Stimulated activated CD8-positive, alpha-beta memory T cell treated with anti-CD3 and anti-CD28 coated beads, Interleukin-4, amount 100 ng/mL, for 24 hours (primary cell): ENCODE results near the gene DNAJB9.

Source experiments
- DNase-seq: peaks from one replicate; pipeline ENCODE4 v3.0.0-alpha.2; 2020; ENCODE audit warnings: low read depth

Gene DNAJB9

GRCh38 chr7:108605559-108606201, 36.0 kb downstream of the DNAJB9 start:
- DNase-seq, result no peak

- no peak for DNase-seq
Observed at GRCh38 chr7:108609643-108610042, 40.0 kb downstream of the DNAJB9 start.

GRCh38 chr7:108611268-108611667, 41.6 kb downstream of the DNAJB9 start:
- DNase-seq, result no peak

- no peak for DNase-seq
Observed at GRCh38 chr7:108613147-108613948, 43.7 kb downstream of the DNAJB9 start.

- DNase-seq, result no peak
Observed at GRCh38 chr7:108613949-108614381, 44.3 kb downstream of the DNAJB9 start.

GRCh38 chr7:108614896-108615295, 45.2 kb downstream of the DNAJB9 start:
- DNase-seq, result no peak

- no peak for DNase-seq
Observed at GRCh38 chr7:108618056-108618455, 48.4 kb downstream of the DNAJB9 start.

GRCh38 chr7:108623220-108623619, 53.5 kb downstream of the DNAJB9 start:
- no peak for DNase-seq
